HG03469 (cell line): ENCODE measurements around the gene LRPPRC.

ENCODE experiments used
- ATAC-seq: cut with Tn5 transposase; IDR thresholded peaks from one replicate; pipeline ENCODE4 v1.9.1; 2021; ENCODE audit warnings: mild to moderate bottlenecking, moderate library complexity, moderate number of reproducible peaks; ENCODE audit not compliant: unreplicated experiment

Gene LRPPRC

DNA sequence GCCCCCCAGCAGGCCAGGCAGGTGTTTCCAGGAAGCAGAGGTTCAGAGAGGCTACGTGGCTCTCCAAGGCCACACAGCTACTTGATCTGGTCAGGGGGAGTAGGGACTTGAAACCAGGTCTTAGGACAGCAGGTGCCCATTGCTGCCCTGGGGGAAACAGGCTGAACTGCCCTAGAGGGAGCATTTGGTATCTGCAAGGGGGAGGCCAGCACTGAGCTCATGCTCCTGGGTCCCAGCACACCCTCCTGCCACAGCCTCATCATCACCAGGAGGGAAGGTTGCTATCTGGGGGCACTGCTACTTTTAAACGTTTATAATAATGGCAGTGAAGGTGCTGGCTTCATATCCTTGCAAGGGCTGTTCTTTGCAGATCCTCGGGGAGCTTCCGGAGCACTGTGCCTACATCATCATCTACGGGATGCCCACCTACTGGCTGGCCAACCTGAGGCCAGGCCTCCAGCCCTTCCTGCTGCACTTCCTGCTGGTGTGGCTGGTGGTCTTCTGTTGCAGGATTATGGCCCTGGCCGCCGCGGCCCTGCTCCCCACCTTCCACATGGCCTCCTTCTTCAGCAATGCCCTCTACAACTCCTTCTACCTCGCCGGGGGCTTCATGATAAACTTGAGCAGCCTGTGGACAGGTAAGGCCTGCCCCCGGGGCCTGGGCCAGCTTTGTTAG, 120.9 kb downstream of the LRPPRC start:
- ATAC-seq = no peak

DNA sequence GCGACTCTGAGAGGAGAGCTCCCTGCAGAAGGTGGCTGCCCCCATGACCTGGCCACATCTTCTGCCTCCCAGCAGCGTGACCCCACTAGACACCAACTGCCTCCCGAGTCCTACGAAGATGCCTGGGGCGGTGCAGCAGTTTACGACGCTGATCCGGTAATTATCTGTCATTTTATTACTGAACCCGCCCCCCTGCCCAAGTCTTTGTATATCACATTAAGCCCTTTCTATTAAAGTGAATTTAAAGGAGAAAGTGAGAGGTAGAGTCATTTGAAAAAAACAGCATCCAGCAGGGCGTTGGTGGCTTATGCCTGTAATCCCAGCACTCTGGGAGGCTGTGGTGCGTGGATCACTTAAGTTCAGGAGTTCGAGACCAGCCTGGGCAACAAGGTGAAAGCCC, 123.6 kb downstream of the LRPPRC start:
- no peak for ATAC-seq

DNA sequence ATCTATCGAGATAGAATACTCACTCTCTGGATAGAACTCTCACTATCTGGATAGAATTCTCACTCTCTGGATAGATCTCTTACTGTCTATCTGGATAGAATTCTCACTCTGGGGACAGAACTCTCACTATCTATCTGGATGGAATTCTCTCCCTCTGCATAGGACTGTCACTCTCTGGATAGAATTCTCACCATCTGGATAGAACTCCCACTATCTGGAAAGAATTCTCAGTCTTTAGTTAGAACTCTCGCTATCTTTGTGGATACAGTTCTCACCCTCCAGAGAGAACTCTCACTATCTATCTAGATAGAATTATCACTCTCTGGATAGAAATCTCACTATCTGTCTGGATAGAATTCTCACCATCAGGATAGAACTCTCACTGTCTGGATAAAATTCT, 140.5 kb downstream of the LRPPRC start:
- ATAC-seq = no peak

DNA sequence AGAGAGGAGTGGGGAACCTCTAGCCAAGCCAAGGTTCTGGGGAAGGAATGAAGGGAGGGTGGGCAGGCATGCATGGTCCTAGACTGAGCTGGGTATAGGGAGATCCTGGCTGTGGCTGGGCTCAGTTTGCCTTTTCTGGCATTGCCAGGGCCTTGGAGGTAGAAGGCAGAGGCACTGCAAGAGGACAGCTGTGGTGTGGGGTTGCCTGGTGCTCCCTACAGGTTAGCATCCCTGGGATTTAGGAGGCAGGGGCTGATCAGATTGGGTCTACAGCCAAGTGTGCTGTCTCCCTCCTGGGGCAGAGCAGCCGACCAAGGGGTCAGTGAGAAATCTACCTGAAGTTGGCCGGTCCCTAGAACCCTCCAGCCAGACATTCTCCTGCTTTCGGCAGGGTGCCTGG, 141.1 kb downstream of the LRPPRC start:
- ATAC-seq = no peak

DNA sequence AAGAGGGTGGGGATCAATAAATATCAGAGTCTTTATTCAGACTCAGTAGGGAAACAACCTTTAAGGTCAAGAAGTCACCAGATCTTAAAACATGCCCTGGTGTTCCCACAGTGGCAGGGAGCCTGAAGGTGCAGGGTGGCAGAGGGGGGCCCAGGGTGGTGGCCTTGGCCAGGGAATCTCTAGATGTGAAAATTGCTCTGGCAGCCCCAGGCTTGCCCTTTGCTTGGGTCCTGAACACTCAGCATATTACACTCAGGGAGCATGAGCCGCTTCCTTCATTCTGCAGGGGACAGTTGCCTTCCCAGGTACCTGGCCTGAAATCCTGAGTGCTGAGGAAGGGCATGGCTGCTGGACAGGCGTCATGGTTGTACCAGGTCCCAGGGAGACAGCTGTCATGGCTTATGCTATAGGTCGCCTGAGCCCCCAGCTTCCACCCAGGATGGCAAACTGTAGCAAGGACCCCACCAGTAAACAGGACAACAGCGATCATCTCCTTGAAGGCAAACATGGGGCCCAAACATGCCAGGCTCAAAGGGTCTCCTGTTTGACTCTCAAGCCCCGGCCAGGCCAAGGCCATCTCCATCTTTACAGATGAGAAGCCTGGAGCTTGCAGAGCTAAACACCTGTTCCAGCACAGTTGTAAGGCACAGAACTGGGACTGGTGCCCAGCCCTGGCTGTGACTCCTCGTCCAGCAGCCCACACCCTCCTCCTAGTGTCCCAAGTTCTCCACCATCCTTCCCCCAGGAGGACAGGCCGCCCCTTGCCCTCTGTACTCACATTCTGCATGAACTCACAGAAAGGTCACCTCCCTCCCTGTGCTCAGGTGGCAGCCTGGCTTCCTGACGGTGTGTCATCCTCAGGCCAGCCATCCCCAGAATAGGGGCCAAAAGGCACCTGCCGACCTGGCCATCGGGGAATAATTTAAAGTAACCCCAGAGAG, 142.4 kb downstream of the LRPPRC start:
- ATAC-seq = no peak

DNA sequence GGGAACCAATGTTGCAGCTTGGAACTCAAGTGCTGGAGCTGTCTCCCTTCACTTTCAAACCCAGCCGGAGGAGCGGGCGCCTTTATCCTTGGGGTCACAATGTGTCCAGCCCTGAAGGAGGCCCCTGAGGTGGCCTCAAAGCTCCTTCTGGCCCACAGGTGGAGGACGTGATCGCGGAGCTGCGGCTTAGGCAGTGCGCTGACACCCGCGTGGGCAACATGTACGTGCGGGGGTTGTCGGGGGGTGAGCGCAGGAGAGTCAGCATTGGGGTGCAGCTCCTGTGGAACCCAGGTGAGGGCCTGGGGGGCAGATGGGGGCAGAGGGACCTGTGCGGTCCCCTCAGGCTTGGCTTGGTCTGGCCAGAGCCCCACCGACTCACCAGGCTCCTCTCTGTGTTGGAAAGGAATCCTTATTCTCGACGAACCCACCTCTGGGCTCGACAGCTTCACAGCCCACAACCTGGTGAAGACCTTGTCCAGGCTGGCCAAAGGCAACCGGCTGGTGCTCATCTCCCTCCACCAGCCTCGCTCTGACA, 143.5 kb downstream of the LRPPRC start:
- ATAC-seq = no peak

DNA sequence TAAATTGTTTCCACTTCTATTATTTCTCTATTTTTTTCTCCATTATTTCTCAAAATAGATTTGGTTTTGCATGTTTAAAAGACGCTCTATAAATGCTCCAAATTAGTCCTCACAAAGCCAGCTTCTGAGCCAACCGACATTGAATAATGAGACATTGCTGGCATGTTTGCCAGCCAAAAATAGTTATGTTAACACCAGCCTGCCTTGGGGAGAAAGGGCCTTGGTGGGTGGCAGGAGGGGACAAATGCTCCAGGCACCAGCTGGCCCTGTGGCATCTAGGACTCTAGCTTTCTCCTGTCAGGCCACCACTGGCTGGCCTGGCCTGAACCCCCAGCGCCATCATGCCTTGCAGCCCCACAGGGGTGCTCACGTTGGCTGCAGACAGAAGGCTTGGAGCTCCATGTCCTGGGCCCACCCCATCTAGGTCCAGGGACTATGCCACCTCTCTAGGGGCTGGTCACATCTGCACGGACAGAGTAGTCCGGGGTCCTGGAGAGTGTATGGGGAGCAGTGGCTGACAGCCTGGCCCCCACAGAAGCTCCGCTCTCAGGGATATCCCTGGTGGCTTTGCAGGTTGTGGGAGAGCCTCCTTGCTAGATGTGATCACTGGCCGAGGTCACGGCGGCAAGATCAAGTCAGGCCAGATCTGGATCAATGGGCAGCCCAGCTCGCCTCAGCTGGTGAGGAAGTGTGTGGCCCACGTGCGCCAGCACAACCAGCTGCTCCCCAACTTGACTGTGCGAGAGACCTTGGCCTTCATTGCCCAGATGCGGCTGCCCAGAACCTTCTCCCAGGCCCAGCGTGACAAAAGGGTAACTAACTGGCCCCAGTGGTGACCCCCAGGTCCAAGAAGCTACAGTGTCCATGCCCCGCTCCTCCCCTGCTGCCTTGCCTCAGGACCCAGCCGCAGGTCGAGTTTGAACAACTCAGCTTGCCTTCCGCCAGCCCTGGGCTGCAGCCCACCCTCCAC, 144.5 kb downstream of the LRPPRC start:
- no peak for ATAC-seq

DNA sequence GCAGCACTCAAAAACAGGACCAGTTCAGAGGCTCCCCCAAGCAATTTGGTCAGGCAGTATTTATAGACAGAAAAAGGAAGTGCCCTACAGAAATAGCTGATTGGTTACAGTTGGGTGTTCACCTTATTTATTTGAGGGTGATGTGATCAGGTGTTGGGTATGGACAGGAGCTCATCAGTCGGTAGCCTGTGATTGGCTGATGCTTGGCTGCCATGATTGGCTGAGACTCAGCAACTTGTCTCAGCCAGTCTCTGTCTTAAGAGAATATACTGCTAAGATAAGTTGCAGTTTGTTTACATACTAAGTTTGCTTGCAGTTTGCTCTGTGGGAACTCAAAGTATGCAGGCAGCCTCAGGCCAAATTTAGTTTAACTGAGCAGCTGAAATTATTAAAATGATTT, 147.6 kb downstream of the LRPPRC start:
- ATAC-seq = no peak

DNA sequence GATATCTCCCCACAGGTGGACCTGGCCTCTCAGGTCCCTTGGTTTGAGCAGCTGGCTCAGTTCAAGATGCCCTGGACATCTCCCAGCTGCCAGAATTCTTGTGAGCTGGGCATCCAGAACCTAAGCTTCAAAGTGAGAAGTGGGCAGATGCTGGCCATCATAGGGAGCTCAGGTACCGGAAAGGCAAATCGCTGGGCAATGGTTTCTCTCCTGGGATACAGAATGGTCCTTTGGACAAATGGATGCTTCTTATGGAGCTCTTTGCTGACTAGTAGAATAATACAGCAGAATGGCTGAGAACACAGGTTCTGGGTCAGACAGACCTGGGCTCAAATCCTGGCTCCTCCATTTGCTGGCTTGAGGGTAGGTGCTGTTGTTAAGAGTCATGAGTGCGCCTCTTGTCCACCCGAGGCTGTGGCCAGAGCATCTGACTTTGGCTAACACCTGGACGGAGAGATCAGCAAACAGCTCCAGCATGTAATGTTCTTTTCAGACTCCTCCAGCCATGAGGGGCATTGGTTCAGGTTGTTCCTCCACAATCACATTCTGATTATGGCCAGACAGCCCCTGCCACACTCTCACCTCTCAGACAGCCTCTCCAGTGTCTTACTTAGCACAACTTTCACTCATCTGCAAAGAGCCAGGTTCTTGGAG, 149.5 kb downstream of the LRPPRC start:
- no peak for ATAC-seq

DNA sequence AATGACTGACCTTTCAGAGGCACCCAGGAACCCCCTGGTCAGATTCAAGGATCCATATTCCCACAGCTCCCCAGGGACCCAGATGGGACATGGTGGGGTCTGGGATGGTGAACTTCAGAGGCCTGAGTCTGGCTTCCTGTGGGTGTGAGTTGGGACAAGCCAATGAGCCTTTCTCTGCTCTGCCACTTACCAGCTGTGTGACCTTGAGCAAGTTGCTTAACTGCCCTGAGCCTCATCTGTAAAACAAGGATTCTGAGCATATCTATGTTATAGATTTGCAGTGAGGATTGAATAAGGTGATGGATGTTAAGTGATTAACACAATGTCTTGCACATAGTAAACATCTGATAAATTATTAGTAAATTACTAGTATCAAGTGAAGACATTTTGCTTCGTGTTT, 150.6 kb downstream of the LRPPRC start:
- ATAC-seq = no peak

DNA sequence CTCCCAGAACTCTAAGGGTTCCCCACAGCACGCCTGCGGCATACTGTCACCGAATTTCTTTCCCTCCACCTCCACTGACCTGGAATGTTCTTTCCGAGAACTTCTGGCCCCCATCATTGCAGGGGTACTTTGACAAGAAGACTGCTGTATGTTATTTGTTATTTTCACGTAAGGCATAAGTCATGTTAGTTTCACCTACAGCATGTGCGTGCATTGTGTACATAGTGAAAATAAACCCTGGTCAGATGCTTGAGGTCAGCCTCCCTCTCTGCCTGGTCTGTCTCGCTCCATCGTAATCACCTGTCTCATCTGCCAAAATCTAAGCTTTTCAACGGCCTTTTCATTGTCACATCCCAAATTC, 152.9 kb downstream of the LRPPRC start:
- no peak for ATAC-seq

DNA sequence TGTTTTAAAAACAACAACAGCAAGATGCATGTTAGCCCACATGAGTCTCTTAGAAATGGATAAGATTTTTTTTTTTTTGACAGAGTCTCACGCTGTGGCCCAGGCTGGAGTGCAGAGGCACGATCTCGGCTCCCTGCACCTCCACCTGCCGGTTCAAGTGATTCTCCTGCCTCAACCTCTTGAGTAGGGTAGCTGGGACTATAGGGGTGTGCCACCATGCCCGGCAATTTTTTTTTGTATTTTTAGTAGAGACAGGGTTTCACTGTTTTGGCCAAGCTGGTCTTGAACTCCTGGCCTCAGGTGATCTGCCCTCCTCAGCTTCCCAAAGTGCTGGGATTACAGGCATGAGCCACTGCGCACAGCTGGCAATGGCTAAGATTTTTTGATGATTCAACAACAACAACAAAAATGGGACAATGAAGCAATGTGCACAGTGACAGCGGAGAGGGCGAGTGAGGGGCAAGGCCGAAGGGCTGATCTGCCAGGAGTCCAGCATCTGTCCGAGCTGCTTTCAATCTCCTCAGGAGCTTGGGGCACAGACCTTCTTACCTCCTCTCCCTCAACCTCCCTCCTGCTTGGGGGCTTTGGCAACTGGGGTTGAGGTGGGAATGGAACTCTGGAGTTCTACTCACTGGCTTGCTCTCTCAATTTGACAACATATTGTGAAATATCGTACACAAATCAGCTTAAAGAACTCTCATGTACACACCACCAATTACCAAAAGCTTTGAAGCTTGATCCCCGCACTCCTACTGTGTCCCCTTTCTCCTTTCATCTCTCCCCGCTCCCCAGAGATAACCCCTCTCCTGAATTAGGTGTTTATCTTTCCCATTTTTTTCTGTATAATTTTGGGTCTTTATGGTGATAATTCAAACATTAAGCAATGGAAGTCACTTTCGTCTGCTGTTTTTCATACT, 153.6 kb downstream of the LRPPRC start:
- no peak for ATAC-seq

DNA sequence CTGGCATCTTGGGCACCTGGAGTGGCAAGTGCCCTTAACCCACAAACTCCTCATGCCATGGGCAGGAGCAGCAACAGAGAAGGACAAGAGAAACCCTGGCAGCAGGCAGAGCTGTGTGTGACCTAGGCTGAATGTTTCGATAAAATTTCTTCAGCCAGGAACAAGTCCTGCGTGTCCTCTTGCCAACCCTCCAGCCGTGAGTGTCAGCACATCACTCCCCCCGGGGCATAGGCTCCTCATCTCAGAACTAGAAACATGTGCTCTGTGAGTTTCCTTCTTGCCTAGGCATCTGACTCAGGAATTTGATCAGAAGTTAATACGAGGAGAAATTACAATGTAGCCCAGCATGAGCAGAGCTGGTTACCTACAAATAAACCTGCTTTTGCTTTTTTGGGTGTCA, 154.8 kb downstream of the LRPPRC start:
- no peak for ATAC-seq

DNA sequence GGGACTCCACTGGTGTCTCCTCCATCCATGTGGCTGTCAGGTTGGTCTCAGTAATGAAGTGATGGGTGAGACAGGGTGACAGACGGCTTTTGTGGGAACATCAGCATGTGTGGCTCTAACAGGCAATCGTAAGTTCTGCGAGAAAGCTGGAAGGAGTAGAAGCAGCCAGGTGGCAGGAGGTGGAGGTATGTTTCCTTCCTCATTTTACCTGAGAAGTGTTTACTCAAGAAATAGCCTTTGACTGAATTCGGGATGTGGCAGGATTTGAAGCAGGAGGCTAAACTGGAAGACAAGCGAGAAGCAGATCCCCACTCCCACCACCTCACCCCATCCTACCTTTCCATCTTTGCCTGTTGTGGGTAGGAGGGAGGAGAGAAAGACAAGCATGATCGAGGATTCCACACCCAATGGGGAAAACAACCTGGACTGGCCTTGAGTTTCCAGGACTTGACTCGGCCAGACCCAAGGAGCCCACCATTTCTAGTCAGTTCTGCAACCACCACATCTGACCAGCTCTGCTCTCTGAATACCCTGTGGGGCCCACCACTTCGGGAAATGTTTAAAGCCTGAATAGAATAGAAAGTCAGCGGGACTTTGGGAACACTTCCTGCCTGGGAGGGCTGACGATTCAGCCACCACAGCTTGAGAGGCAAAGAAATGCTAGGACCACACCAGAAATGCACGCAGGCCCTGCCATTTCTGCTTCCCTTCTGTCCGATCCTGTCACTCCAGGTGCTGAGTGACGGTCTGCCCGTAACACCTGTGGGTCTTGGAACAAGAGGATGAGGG, 155.8 kb downstream of the LRPPRC start:
- no peak for ATAC-seq

DNA sequence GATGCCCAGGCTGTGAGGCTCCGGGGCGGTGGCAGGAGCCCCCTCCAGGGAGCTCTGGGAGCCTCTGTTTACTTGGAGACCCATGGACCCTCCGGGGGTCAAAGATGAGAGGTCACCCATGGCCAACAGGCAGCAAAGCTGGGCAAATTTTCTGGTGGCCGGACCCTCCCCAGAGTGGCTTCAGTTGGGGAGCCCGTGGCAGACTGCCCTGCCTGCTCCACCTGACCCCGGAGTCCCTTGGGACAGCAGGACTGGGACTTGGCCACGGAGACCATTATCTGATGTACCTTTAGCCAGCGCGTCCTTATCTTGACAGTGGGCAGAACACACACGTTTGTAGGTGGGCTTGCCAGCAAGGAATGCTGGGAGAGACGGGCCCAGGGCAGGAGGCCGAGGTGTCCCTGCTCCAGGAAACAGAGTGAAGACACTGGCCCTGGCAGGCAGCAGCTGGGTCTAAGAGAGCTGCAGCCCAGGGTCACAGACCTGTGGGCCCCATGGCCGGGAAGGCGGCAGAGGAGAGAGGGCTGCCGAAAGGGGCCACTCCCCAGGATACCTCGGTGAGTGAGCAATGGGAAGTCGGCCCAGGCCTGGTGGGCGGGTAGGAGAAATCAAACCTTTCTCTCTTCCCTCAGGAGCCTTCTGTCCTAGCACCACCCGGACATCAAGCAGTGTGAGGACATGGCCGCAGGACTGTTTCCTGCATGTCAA, 157.1 kb downstream of the LRPPRC start, which contains the start of the genes ABCG5 and ABCG8:
Gene ABCG5 (minus strand): TSS at position 280 of the 708 bp plus-strand sequence. CDS start 160 bp downstream, at position 120.
Gene ABCG8 (plus strand): TSS at position 412 of the 708 bp plus-strand sequence. CDS start 83 bp downstream, at position 495.
- ATAC-seq = no peak

DNA sequence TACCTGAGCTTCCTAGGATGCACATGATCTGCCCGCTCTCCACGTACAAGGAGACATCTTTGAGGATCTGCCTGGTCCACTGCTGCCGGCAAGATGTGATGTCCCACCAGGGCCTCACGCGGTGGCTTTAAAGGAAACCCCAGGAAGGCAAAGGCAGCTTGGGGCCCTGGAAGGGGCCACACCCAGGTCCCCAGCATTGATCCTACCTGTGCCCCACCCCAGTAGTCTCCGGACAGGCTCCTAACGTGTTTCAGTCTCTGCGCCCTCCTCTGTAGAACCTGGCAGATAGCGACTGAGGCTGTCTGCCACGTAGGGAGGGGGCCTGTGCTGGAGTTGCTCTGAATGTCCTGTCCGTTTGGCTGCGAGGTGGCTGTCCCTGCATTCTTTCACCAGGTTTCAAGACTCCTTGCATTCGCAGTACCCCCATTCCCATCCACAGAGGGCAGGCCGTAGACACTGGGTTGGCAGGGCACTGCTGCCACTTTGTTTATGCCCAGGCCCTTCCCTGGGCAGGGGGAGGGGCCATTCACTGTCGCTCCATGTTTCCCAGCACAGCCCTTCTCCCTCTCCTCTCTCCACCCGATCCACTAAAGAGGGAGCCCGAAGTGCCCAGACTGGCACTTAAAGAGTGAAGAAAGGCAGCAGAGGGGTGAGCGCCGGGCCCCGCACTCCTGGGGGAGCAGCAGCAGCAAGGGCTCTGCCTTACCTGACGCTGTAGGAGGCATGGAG, 157.8 kb downstream of the LRPPRC start:
- no peak for ATAC-seq

DNA sequence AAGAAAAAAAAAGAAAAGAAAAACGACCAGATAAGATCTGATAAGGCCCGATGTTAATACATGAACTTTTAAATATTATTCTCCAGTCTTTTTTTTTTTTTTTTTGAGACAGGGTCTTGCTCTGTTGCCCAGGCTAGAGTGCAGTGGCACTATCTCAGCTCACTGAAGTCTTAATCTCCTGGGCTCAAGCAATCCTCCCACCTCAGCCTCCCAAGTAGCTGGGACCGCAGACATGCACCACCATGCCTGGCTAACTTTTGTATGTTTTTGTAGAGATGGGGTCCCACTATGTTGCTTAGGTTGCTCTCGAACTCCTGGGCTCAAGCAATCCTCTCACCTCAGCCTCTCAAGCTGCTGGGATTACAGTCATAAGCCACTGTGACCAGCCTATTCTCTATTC, 158.8 kb downstream of the LRPPRC start:
- no peak for ATAC-seq
